Measurements from ENCODE around the gene MSRB1. TPM values are rescaled to one million over a fixed set of nuclear protein-coding genes. Genes with fewer than 3 reads are reported as not detected.

Gene MSRB1
- total and polyA plus RNA-seq, 2 of the 13 experiments (the other 11 are each of a cell fraction or from before 2014, with no cell fraction given): 32.1 to 75.4 TPM

GRCh38 chr16:1940273-1941161 is 2.5 kb downstream of the MSRB1 start (continued):
- TF ChIP-seq SPEN (CRISPR knock-in tag; IDR thresholded peaks at IDR 0.05; ENCODE audit: low read depth) (peak; percentile 33), MEF2D (CRISPR knock-in tag; IDR thresholded peaks at IDR 0.05) (peak; percentile 87), THYN1 (CRISPR knock-in tag; IDR thresholded peaks at IDR 0.05; ENCODE audit: borderline replicate concordance, low read depth) (no peak), MTF2 (CRISPR knock-in tag; IDR thresholded peaks at IDR 0.05; ENCODE audit: borderline replicate concordance) (no peak), TARDBP (CRISPR knock-in tag; IDR thresholded peaks at IDR 0.05) (peak; percentile 96), KDM5B (CRISPR knock-in tag; IDR thresholded peaks at IDR 0.05; ENCODE audit: borderline replicate concordance) (peak; percentile 88), HNRNPL (IDR thresholded peaks at IDR 0.05; ENCODE audit: low read depth, low read length) (peak; percentile 80; the same call in 1 of the 2 replicates), ZBTB43 (CRISPR knock-in tag; conservative IDR thresholded peaks at IDR 0.05) (peak; percentile 92), ESRRA (CRISPR knock-in tag; IDR thresholded peaks at IDR 0.05; ENCODE audit: low read depth) (0 out of 2 replicates have a peak, but pooled peaks have one; percentile 56), BORCS8-MEF2B (CRISPR knock-in tag; IDR thresholded peaks at IDR 0.05) (peak; percentile 18), DMAP1 (CRISPR knock-in tag; IDR thresholded peaks at IDR 0.05) (peak; percentile 78), HIVEP1 (CRISPR knock-in tag; IDR thresholded peaks at IDR 0.05) (peak; percentile 94), ZNF607 (CRISPR knock-in tag; IDR thresholded peaks at IDR 0.05; ENCODE audit: borderline replicate concordance) (no peak), FOXJ3 (CRISPR knock-in tag; IDR thresholded peaks at IDR 0.05; ENCODE audit: borderline replicate concordance) (peak; percentile 77; the same call in 1 of the 2 replicates), KDM4B (CRISPR knock-in tag; IDR thresholded peaks at IDR 0.05) (peak; percentile 11; the same call in 1 of the 2 replicates)
- TF ChIP-seq, protein P1, sequence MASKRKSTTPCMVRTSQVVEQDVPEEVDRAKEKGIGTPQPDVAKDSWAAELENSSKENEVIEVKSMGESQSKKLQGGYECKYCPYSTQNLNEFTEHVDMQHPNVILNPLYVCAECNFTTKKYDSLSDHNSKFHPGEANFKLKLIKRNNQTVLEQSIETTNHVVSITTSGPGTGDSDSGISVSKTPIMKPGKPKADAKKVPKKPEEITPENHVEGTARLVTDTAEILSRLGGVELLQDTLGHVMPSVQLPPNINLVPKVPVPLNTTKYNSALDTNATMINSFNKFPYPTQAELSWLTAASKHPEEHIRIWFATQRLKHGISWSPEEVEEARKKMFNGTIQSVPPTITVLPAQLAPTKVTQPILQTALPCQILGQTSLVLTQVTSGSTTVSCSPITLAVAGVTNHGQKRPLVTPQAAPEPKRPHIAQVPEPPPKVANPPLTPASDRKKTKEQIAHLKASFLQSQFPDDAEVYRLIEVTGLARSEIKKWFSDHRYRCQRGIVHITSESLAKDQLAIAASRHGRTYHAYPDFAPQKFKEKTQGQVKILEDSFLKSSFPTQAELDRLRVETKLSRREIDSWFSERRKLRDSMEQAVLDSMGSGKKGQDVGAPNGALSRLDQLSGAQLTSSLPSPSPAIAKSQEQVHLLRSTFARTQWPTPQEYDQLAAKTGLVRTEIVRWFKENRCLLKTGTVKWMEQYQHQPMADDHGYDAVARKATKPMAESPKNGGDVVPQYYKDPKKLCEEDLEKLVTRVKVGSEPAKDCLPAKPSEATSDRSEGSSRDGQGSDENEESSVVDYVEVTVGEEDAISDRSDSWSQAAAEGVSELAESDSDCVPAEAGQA (IDR thresholded peaks at IDR 0.05; ENCODE audit: low read depth): 0 out of 2 replicates have a peak, but pooled peaks have one; percentile 38
- TF ChIP-seq, protein P1 (CRISPR knock-in tag; IDR thresholded peaks at IDR 0.05; ENCODE audit: borderline replicate concordance): peak; percentile 56; the same call in 1 of the 2 replicates
- TF ChIP-seq, protein P2, sequence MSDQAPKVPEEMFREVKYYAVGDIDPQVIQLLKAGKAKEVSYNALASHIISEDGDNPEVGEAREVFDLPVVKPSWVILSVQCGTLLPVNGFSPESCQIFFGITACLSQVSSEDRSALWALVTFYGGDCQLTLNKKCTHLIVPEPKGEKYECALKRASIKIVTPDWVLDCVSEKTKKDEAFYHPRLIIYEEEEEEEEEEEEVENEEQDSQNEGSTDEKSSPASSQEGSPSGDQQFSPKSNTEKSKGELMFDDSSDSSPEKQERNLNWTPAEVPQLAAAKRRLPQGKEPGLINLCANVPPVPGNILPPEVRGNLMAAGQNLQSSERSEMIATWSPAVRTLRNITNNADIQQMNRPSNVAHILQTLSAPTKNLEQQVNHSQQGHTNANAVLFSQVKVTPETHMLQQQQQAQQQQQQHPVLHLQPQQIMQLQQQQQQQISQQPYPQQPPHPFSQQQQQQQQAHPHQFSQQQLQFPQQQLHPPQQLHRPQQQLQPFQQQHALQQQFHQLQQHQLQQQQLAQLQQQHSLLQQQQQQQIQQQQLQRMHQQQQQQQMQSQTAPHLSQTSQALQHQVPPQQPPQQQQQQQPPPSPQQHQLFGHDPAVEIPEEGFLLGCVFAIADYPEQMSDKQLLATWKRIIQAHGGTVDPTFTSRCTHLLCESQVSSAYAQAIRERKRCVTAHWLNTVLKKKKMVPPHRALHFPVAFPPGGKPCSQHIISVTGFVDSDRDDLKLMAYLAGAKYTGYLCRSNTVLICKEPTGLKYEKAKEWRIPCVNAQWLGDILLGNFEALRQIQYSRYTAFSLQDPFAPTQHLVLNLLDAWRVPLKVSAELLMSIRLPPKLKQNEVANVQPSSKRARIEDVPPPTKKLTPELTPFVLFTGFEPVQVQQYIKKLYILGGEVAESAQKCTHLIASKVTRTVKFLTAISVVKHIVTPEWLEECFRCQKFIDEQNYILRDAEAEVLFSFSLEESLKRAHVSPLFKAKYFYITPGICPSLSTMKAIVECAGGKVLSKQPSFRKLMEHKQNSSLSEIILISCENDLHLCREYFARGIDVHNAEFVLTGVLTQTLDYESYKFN (CRISPR knock-in tag; conservative IDR thresholded peaks at IDR 0.05): peak; percentile 100

All from HepG2 (cell line).